Measurements from ENCODE around the gene NT5DC2.

The NT5DC2 gene

DNA sequence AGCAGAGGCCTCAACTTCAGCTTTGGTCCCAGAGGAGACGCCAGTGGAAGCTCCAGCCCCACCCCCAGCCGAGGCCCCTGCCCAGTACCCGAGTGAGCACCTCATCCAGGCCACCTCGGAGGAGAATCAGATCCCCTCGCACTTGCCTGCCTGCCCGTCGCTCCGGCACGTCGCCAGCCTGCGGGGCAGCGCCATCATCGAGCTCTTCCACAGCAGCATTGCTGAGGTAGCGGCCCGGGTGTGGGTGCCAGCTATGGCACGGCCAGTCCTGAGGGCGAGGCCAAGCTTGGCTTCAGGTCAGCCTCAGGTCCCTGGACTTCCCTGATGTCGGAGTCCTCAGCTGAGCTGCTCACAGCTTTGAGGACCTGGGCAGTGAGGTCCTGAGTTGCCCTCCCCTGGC lies 44.2 kb downstream of the NT5DC2 start (continued):
- TF ChIP-seq, protein P1, sequence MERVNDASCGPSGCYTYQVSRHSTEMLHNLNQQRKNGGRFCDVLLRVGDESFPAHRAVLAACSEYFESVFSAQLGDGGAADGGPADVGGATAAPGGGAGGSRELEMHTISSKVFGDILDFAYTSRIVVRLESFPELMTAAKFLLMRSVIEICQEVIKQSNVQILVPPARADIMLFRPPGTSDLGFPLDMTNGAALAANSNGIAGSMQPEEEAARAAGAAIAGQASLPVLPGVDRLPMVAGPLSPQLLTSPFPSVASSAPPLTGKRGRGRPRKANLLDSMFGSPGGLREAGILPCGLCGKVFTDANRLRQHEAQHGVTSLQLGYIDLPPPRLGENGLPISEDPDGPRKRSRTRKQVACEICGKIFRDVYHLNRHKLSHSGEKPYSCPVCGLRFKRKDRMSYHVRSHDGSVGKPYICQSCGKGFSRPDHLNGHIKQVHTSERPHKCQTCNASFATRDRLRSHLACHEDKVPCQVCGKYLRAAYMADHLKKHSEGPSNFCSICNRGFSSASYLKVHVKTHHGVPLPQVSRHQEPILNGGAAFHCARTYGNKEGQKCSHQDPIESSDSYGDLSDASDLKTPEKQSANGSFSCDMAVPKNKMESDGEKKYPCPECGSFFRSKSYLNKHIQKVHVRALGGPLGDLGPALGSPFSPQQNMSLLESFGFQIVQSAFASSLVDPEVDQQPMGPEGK (CRISPR knock-in tag; IDR thresholded peaks at IDR 0.05; ENCODE audit: borderline replicate concordance): no peak
- TF ChIP-seq ESRRG (CRISPR knock-in tag; IDR thresholded peaks at IDR 0.05): no peak
- no peak for TF ChIP-seq ZNF565 (CRISPR knock-in tag; conservative IDR thresholded peaks at IDR 0.05; ENCODE audit: low read depth)

GRCh38 chr3:52488746-52489145 lies 44.9 kb downstream of the NT5DC2 start:
- no peak for TF ChIP-seq CSRNP3 (CRISPR knock-in tag; IDR thresholded peaks at IDR 0.05)
- no peak for TF ChIP-seq ZC3H10 (CRISPR knock-in tag; IDR thresholded peaks at IDR 0.05)
- TF ChIP-seq, protein P1 (CRISPR knock-in tag; IDR thresholded peaks at IDR 0.05; ENCODE audit: borderline replicate concordance): no peak
- TF ChIP-seq, protein P2, sequence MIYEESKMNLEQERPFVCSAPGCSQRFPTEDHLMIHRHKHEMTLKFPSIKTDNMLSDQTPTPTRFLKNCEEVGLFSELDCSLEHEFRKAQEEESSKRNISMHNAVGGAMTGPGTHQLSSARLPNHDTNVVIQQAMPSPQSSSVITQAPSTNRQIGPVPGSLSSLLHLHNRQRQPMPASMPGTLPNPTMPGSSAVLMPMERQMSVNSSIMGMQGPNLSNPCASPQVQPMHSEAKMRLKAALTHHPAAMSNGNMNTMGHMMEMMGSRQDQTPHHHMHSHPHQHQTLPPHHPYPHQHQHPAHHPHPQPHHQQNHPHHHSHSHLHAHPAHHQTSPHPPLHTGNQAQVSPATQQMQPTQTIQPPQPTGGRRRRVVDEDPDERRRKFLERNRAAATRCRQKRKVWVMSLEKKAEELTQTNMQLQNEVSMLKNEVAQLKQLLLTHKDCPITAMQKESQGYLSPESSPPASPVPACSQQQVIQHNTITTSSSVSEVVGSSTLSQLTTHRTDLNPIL (CRISPR knock-in tag; IDR thresholded peaks at IDR 0.05; ENCODE audit: low read depth): no peak
- no peak for TF ChIP-seq ZNF565 (CRISPR knock-in tag; conservative IDR thresholded peaks at IDR 0.05; ENCODE audit: low read depth)
- TF ChIP-seq SNAI2 (CRISPR knock-in tag; IDR thresholded peaks at IDR 0.05): no peak
- no peak for TF ChIP-seq ZNF8 (CRISPR knock-in tag; IDR thresholded peaks at IDR 0.05)
- no peak for TF ChIP-seq TOX (CRISPR knock-in tag; IDR thresholded peaks at IDR 0.05; ENCODE audit: borderline replicate concordance)
- TF ChIP-seq GLIS3 (CRISPR knock-in tag; IDR thresholded peaks at IDR 0.05): no peak
- no peak for TF ChIP-seq ISL1 (CRISPR knock-in tag; IDR thresholded peaks at IDR 0.05)
- no peak for ATAC-seq

- ATAC-seq: no peak
- no peak for TF ChIP-seq CSRNP3 (CRISPR knock-in tag; IDR thresholded peaks at IDR 0.05)
- TF ChIP-seq RARB (CRISPR knock-in tag; IDR thresholded peaks at IDR 0.05): no peak
- TF ChIP-seq SNAI2 (CRISPR knock-in tag; IDR thresholded peaks at IDR 0.05): no peak
- no peak for TF ChIP-seq ISL1 (CRISPR knock-in tag; IDR thresholded peaks at IDR 0.05)
- no peak for TF ChIP-seq ZNF8 (CRISPR knock-in tag; IDR thresholded peaks at IDR 0.05)
- TF ChIP-seq TOX (CRISPR knock-in tag; IDR thresholded peaks at IDR 0.05; ENCODE audit: borderline replicate concordance): no peak
- no peak for TF ChIP-seq PPARA (CRISPR knock-in tag; IDR thresholded peaks at IDR 0.05; ENCODE audit: borderline replicate concordance)
- TF ChIP-seq ZNF565 (CRISPR knock-in tag; conservative IDR thresholded peaks at IDR 0.05; ENCODE audit: low read depth): no peak
- TF ChIP-seq ZC3H10 (CRISPR knock-in tag; IDR thresholded peaks at IDR 0.05): no peak
- TF ChIP-seq GLIS3 (CRISPR knock-in tag; IDR thresholded peaks at IDR 0.05): no peak
- TF ChIP-seq ZFP30 (CRISPR knock-in tag; IDR thresholded peaks at IDR 0.05): no peak
Observed at GRCh38 chr3:52487788-52488691, 45.6 kb downstream of the NT5DC2 start.

- no peak for TF ChIP-seq PPARA (CRISPR knock-in tag; IDR thresholded peaks at IDR 0.05; ENCODE audit: borderline replicate concordance)
Observed at GRCh38 chr3:52487050-52487787, 46.4 kb downstream of the NT5DC2 start.

More at GRCh38 chr3:52487050-52487787, 46.4 kb downstream of the NT5DC2 start:
- no peak for ATAC-seq

Data from SK-N-SH treated with all-trans-retinoic acid at 6 μM for 48 hours (cell line).